NCI-H510A treated with DMSO at 0.1 percent for 48 hours (cell line): ENCODE results near the gene PASK.
A peak's percentile ranks its signal among the peaks of the same experiment; 100 is the strongest.
"Not testable (repeated sequence)": the region's sequence is repeated elsewhere in the genome, so short reads cannot be mapped to it uniquely, and the experiment has no call there.

Source experiments
- DNase-seq: peaks from one replicate; lab custom pipeline; 2025; lab: John Stamatoyannopoulos, UW

The PASK gene

GRCh38 chr2:241148891-241149674, at the start of gene PASK:
Gene PASK, minus strand, starts transcription at chr2:241149472. Its CDS starts 6,440 bp downstream, at chr2:241143032.
- peak; percentile 95 for DNase-seq

- no peak for DNase-seq
Observed at GRCh38 chr2:241198381-241199279, 49.4 kb upstream of the PASK start.

- no peak for DNase-seq
Observed at GRCh38 chr2:241197947-241198346, 48.7 kb upstream of the PASK start.

DNA sequence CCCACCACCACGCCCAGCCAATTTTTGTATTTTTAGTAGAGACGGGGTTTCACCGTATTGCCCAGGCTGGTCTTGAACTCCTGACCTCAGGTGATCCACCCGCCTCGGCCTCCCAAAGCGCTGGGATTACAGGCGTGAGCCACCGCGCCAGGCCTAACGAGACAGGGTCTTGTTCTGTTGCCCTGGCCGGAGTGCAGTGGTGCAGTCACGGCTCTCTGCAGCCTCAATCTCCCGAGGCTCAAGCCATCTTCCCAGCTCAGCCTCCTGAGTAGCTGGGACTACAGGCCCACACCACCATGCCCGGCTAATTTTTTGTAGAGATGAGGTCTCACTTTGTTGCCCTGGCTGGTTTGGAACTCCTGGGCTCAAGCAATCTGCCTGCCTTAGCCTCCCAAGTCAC, 48.0 kb upstream of the PASK start:
- DNase-seq, result not testable (repeated sequence)

DNA sequence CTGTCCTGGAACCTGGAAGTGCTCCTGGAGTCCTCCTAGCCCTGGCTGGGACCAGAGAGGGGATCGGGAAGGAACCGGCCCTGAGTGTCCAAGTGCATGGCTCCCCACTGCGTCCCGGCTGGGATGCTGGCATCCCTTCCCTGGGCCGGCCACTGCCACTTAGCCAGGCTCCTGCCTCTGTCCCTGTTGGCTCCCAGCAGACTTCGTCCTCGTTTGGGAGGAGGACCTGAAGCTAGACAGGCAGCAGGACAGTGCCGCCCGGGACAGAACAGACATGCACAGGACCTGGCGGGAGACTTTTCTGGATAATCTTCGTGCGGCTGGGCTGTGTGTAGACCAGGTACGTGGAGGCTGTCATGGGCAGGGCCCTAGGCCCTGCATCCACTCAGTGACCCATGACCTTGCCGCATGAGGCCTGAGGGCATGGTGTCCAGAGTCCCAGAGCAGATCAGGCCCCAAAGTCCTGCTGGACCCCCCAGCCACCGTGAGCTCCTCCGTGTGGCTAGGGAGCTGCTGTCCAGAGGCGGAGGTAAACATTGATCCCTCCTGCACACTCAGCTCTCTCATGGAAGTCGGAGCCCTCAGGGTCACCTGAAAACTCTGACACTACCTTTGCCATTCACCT, 46.3 kb upstream of the PASK start:
- DNase-seq, result no peak

- no peak for DNase-seq
Observed at GRCh38 chr2:241194811-241195210, 45.5 kb upstream of the PASK start.

- DNase-seq, result no peak
Observed at GRCh38 chr2:241193271-241193670, 44.0 kb upstream of the PASK start.

DNA sequence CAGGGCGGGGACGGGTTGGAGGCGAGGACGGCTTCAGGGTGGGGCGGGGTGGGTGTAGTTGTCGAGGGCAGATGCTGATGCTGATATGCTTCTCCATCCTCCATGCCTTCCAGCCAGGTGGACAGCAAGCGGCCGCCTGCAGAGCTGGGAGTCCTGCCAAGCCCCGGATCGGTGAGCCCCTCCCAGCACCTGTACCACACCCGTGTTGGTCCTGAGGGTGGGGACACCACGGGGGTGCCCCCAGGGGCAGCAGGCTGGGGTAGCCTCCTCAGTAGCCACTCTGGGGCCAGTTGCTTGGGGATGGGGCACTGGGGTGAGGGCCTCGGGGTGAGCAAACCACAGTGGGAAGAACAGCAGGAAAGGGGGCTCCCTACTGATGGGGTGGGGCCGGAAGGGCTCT, 41.8 kb upstream of the PASK start:
- DNase-seq, result no peak

GRCh38 chr2:241190291-241190981, 41.2 kb upstream of the PASK start:
- no peak for DNase-seq

DNA sequence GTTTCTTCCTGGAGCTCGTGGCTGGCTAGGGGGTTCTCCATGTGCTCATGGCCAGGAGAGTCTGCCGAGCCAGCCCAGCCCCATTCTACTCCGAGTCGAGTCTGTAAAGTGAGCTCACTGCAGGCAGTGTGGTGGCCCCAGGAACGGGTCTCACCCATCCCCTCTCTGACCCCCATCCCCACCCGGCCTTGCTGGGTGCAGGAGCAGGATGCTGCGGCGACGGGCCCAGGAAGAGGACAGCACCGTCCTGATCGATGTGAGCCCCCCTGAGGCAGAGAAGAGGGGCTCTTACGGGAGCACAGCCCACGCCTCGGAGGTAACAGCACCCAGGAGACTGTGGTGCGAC, 40.6 kb upstream of the PASK start:
- no peak for DNase-seq

- DNase-seq, result no peak
Observed at GRCh38 chr2:241189093-241189855, 40.0 kb upstream of the PASK start.

GRCh38 chr2:241188361-241189092, 39.3 kb upstream of the PASK start, which contains the start of gene ANO7:
Gene ANO7, plus strand, starts transcription at chr2:241188677. Its CDS starts 1,387 bp downstream, at chr2:241190064.
- DNase-seq, result peak; percentile 22

- DNase-seq, result no peak
Observed at GRCh38 chr2:241187918-241188234, 38.6 kb upstream of the PASK start.

DNA sequence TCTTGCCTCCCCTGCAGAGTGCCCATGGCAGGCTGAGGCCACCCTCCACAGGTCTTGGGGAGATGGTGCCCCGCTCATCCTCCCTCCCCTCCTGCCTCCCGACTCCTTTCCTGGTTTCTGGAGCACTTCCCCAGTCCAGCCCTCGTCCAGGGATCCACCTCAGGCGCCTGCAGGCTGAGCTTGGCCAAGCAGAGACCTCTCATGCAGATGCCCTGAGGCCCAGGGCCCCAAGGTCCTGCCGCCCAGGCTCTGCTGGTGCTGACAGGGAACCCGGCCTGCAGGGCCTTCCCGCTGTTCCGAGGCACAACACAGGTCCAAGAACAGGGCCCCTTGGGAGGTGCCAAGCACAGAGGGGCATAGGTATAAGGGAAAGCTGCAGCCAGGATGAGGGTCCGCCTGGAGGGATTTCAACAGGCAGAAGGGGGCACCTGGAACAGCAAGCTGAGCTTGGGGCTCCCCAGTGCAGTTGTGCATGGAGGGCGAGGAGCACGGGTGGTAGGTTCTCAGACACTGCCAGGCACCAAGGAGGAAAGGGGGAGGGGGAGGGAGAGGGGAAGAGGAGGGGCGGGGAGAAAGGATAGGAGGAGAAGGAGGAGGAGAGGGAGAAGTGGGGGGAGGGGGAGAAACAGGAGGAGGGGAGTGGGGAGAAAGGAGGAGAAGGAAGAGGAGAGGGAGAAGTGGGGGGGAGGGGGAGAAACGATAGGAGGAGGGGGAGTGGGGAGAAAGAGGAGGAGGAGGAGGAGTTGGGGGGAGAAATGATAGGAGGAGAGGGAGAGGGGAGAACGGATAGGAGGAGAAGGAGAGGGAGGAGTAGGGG, 38.0 kb upstream of the PASK start:
- DNase-seq, result no peak

- no peak for DNase-seq
Observed at GRCh38 chr2:241185961-241186360, 36.7 kb upstream of the PASK start.

DNA sequence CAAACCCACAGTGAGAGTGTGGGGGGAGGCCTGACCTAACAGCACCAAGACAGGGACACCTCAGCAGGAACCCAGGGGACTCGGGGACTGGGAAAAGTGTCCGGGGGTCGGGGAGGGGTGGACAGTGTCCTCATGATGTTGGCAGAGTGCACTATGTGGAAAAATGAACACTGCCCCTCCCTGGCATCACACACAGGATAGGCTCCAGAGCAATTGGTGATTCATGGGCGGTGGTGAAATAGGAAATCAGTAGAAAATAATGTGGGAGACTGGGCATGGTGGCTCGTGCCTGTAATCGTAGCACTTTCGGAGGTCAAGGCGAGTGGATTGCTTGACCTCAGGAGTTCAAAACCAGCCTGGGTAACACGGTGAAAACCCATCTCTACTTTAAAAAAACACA, 35.6 kb upstream of the PASK start:
- no peak for DNase-seq

GRCh38 chr2:241183221-241183620, 33.9 kb upstream of the PASK start:
- no peak for DNase-seq

- DNase-seq, result no peak
Observed at GRCh38 chr2:241182531-241183133, 33.4 kb upstream of the PASK start.

GRCh38 chr2:241182126-241182525, 32.9 kb upstream of the PASK start:
- DNase-seq, result no peak
